A549 (cell line): Measurements from ENCODE around the gene PCED1A.

Source experiments
- CBX2 ChIP-seq: fragments of 200-600 bp; sonication (generic); IDR thresholded peaks from 2 replicates; pipeline ENCODE4 v1.6.1; 2016; ENCODE audit warnings: low read depth, mild to moderate bottlenecking, borderline replicate concordance
- HOXA7 ChIP-seq: fragments of 250-450 bp; sonication (Bioruptor Pico); IDR thresholded peaks from 2 replicates; pipeline ENCODE4 v1.5.0; 2020; ENCODE audit warnings: mild to moderate bottlenecking, moderate library complexity
- MYC ChIP-seq: IDR thresholded peaks from 2 replicates; pipeline ENCODE4 v1.6.1; 2012; ENCODE audit warnings: mild to moderate bottlenecking, inconsistent platforms, low read length, improper control_type of control experiment, borderline replicate concordance
- POLR2A ChIP-seq: IDR thresholded peaks from 2 replicates; pipeline ENCODE4 v1.6.1; 2012; ENCODE audit warnings: mild to moderate bottlenecking, low read length
- TF ChIP-seq, protein P1 (sequence below): fragments of >200 bp; sonication (Bioruptor Twin); formaldehyde crosslinking; IDR thresholded peaks from 3 replicates; pipeline ENCODE4 v1.5.1; 2016

DNA sequence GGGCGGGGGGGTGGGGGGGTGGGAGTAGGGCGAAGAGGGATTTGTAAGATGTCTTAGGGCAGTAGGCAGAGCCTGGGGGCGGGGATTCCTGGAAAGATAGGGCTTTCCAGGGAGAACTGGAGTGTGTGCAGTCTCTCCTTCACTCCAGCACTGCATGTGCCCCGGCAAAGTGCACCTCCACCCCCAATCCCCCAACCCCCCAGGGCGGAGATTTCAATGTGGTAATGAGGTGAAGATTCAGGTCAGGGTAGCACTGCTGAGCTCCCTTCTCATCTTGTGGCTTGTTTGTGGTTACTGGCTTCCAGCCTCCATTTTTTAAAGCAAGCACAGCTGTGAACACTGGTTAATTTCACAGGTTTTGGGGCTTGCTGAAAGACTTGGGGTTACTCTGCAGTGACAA, 18.4 kb downstream of the PCED1A start:
- TF ChIP-seq MYC (no peak), HOXA7 (CRISPR knock-in tag) (no peak), POLR2A (no peak), CBX2 (no peak)
- TF ChIP-seq, protein P1, sequence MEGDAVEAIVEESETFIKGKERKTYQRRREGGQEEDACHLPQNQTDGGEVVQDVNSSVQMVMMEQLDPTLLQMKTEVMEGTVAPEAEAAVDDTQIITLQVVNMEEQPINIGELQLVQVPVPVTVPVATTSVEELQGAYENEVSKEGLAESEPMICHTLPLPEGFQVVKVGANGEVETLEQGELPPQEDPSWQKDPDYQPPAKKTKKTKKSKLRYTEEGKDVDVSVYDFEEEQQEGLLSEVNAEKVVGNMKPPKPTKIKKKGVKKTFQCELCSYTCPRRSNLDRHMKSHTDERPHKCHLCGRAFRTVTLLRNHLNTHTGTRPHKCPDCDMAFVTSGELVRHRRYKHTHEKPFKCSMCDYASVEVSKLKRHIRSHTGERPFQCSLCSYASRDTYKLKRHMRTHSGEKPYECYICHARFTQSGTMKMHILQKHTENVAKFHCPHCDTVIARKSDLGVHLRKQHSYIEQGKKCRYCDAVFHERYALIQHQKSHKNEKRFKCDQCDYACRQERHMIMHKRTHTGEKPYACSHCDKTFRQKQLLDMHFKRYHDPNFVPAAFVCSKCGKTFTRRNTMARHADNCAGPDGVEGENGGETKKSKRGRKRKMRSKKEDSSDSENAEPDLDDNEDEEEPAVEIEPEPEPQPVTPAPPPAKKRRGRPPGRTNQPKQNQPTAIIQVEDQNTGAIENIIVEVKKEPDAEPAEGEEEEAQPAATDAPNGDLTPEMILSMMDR, result no peak
